ENCODE measurements around the gene CABLES1. TPM values are rescaled to one million over a fixed set of nuclear protein-coding genes. Genes with fewer than 3 reads are reported as not detected.

Gene CABLES1
- polyA plus RNA-seq, 3 donors, result 0.09 to 0.15 TPM; not detected in 1

DNA sequence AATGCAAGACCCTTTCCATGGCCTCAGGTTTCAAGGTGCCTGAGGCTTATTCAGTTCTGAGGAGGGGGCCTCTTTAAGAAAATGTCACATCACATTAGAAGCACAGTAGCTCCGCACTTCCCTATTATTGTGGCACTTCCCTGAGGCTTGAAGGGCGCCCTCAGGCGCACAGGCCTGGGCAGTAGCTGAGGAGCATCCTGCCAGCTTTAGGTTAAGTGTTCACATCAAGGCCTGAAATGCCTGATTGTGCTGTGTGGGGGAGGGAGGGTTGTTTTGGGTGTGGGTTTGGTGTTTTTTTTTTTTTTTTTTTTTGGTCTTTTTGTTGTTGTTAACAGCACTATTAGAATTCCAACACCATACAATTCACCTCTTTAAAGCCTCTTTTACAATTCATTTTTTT is 107.9 kb downstream of the CABLES1 start:
- peak; percentile 67 to 83 (median 81) for DNase-seq
- Histone ChIP-seq H3K4me2 (replicated peaks; ENCODE audit: extremely low read depth, low read length, poor library complexity, severe bottlenecking) (no peak overlapping the region), H3K4me1 (ENCODE audit: control insufficient read depth in 1 of 2, insufficient read depth in 2 of 2, low read length in 2 of 2) (peaks cover 19% of the 10 kb centered on the region in 2 donors), H3K9ac (ENCODE audit: insufficient read depth, low read length, poor library complexity, severe bottlenecking) (no peak overlapping the region), H3K4me3 (replicated peaks in 1 of 3; ENCODE audit: low read depth in 2 of 3, low read length in 3 of 3) (no peak overlapping the region), H3K9me3 (replicated peaks in 1 of 2; ENCODE audit: control insufficient read depth in 1 of 2, insufficient read depth in 1 of 2, low read length in 2 of 2) (no peaks in the 10 kb centered on the region), H3K27me3 (ENCODE audit: control insufficient read depth in 2 of 2, insufficient read depth in 2 of 2, low read length in 2 of 2) (no peaks in the 10 kb centered on the region), H4K20me1 (ENCODE audit: insufficient read depth, low read length) (no peaks in the 10 kb centered on the region), H2AFZ (ENCODE audit: insufficient read depth, low read depth, low read length, poor library complexity, severe bottlenecking) (no peak overlapping the region), H3K79me2 (ENCODE audit: insufficient read depth, low read length) (no peaks in the 10 kb centered on the region), H3K27ac (ENCODE audit: low read depth in 1 of 2, low read length in 2 of 2) (no peak overlapping the region), H3K36me3 (replicated peaks in 1 of 2; ENCODE audit: control insufficient read depth in 1 of 2, insufficient read depth in 2 of 2, low read length in 2 of 2) (no peaks in the 10 kb centered on the region)
- Mint-ChIP-seq H3K9me3 (no peaks in the 10 kb centered on the region), H3K4me1 (peaks cover 18% of the 10 kb centered on the region), H3K27me3 (ENCODE audit: low read depth in 3 of 3) (peaks cover 0 to 3% (median 0%) of the 10 kb centered on the region in 3 donors), H3K4me3 (no peak overlapping the region), H3K27ac (peak overlapping the region in 6 of 7 donors; percentile 50 to 81 (median 68)), H3K36me3 (no peaks in the 10 kb centered on the region)
- TF ChIP-seq, protein P1, sequence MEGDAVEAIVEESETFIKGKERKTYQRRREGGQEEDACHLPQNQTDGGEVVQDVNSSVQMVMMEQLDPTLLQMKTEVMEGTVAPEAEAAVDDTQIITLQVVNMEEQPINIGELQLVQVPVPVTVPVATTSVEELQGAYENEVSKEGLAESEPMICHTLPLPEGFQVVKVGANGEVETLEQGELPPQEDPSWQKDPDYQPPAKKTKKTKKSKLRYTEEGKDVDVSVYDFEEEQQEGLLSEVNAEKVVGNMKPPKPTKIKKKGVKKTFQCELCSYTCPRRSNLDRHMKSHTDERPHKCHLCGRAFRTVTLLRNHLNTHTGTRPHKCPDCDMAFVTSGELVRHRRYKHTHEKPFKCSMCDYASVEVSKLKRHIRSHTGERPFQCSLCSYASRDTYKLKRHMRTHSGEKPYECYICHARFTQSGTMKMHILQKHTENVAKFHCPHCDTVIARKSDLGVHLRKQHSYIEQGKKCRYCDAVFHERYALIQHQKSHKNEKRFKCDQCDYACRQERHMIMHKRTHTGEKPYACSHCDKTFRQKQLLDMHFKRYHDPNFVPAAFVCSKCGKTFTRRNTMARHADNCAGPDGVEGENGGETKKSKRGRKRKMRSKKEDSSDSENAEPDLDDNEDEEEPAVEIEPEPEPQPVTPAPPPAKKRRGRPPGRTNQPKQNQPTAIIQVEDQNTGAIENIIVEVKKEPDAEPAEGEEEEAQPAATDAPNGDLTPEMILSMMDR (IDR thresholded peaks at IDR 0.05), result peak; percentile 56
- no CpG with 5 or more reads among the region's 3 CpGs for WGBS (ENCODE audit: insufficient coverage)
- intact Hi-C loops (cut with micrococcal nuclease), result no loop called here

DNA sequence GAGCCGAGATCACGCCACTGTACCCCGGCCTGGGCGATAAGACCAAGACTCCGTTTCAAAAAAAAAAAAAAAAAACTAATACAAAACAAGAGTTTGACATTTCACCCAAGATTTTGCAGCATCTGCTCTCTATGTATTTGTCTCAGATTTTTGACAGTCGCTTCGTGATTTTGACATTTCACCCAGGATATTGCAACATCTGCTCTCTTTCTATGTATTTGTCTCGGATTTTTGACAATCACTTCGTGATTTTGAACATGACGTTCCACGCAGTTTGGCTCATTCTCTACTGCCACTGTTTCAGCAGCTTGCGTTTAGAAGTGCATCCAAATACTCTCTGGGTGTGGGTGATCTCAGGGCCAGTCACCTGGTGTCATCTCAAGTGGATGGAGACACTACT is 108.5 kb downstream of the CABLES1 start:
- Histone ChIP-seq H2AFZ (ENCODE audit: insufficient read depth, low read depth, low read length, poor library complexity, severe bottlenecking) (no peak overlapping the region), H3K27me3 (ENCODE audit: control insufficient read depth in 2 of 2, insufficient read depth in 2 of 2, low read length in 2 of 2) (no peaks in the 10 kb centered on the region), H3K4me2 (replicated peaks; ENCODE audit: extremely low read depth, low read length, poor library complexity, severe bottlenecking) (no peak overlapping the region), H3K4me1 (ENCODE audit: control insufficient read depth in 1 of 2, insufficient read depth in 2 of 2, low read length in 2 of 2) (peaks cover 16 to 17% of the 10 kb centered on the region in 2 donors), H3K9ac (ENCODE audit: insufficient read depth, low read length, poor library complexity, severe bottlenecking) (no peak overlapping the region), H4K20me1 (ENCODE audit: insufficient read depth, low read length) (no peaks in the 10 kb centered on the region), H3K4me3 (replicated peaks in 1 of 3; ENCODE audit: low read depth in 2 of 3, low read length in 3 of 3) (peak overlapping the region in 1 of 3 experiments; percentile 15), H3K9me3 (replicated peaks in 1 of 2; ENCODE audit: control insufficient read depth in 1 of 2, insufficient read depth in 1 of 2, low read length in 2 of 2) (no peaks in the 10 kb centered on the region), H3K79me2 (ENCODE audit: insufficient read depth, low read length) (no peaks in the 10 kb centered on the region), H3K27ac (ENCODE audit: low read depth in 1 of 2, low read length in 2 of 2) (no peak overlapping the region), H3K36me3 (replicated peaks in 1 of 2; ENCODE audit: control insufficient read depth in 1 of 2, insufficient read depth in 2 of 2, low read length in 2 of 2) (no peaks in the 10 kb centered on the region)
- Mint-ChIP-seq H3K27me3 (ENCODE audit: low read depth in 3 of 3) (peaks cover 0 to 3% (median 0%) of the 10 kb centered on the region in 3 donors), H3K4me1 (peaks cover 15% of the 10 kb centered on the region), H3K9me3 (no peaks in the 10 kb centered on the region), H3K27ac (peak overlapping the region; percentile 59 to 83 (median 67)), H3K4me3 (no peak overlapping the region), H3K36me3 (no peaks in the 10 kb centered on the region)
- peak; percentile 47 to 54 (median 51) for DNase-seq
- intact Hi-C loops (cut with micrococcal nuclease), result no loop called here
- WGBS (ENCODE audit: insufficient coverage), result 38% methylated on average over 4 of the region's 12 CpGs
- TF ChIP-seq, protein P1 (IDR thresholded peaks at IDR 0.05), result no peak
